Epithelial cell of prostate (primary cell): ENCODE measurements around the gene MLNR.

ENCODE experiments used
- DNase-seq: peaks from one replicate; pipeline ENCODE4 v3.0.0-alpha.2; 2011; ENCODE audit warnings: low read depth, low spot score
- H3K27ac ChIP-seq: fragments of 450-650 bp; 2 replicates; pipeline ENCODE4 v1.5.1; 2017; ENCODE audit warnings: mild to moderate bottlenecking

Gene MLNR

GRCh38 chr13:49271264-49271663 lies 51.1 kb downstream of the MLNR start:
- no peak overlapping the region for H3K27ac ChIP-seq

More at GRCh38 chr13:49271264-49271663, 51.1 kb downstream of the MLNR start:
- DNase-seq, result no peak
